Adrenal gland (tissue), 5 donors: ENCODE data around the gene CYP21A2.

Experiments used
- POLR2A ChIP-seq, 2 donors: fragments of 450-650 bp; IDR thresholded peaks; one replicate each; pipeline ENCODE4 v1.6.1; 2017; ENCODE audit warnings: antibody characterized with exemption in 2 of 2, mild to moderate bottlenecking in 2 of 2, moderate library complexity in 1 of 2
- TF ChIP-seq, protein P1 (sequence below), 6 experiments: fragments of 450-650 bp in 4 of 6; fragments of 200-600 bp in 2 of 6; sonication (generic) in 1 of 6; IDR thresholded peaks; 1 replicate in 5 of 6; 2 replicates in 1 of 6; pipeline versions ENCODE4 v1.5.1 to v1.8.0; 2016 to 2021; ENCODE audit warnings: antibody characterized with exemption in 6 of 6, mild to moderate bottlenecking in 2 of 6, moderate library complexity in 1 of 6
- donor health status: DM: no; HTN: no; CAD: no.

DNA sequence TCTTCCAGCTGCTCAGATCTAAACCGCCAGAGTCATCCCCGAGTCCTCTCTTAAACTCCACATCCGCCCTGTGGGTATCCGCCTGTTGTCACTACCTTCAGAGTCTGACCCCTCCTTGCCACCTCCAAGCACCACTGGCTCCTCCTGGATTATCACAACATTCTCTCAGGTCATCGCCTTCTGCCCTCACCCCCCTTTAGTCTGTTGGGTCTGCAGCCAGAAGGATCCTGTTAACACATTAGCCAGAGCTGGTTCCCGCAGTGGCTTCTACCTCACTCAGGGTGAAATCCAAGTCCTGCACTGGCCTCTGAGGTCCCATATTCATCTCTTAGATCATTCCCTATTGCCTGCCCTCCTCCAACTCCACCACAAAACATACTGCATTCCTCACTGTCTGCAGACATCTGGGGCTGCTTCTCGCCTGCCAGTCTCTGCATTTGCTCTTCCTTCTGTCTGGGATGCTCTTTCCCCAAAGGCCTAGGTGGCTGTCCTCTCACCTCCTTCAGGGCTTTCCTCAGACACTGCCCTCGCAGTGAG is 36.8 kb downstream of the CYP21A2 start:
- TF ChIP-seq, protein P1, sequence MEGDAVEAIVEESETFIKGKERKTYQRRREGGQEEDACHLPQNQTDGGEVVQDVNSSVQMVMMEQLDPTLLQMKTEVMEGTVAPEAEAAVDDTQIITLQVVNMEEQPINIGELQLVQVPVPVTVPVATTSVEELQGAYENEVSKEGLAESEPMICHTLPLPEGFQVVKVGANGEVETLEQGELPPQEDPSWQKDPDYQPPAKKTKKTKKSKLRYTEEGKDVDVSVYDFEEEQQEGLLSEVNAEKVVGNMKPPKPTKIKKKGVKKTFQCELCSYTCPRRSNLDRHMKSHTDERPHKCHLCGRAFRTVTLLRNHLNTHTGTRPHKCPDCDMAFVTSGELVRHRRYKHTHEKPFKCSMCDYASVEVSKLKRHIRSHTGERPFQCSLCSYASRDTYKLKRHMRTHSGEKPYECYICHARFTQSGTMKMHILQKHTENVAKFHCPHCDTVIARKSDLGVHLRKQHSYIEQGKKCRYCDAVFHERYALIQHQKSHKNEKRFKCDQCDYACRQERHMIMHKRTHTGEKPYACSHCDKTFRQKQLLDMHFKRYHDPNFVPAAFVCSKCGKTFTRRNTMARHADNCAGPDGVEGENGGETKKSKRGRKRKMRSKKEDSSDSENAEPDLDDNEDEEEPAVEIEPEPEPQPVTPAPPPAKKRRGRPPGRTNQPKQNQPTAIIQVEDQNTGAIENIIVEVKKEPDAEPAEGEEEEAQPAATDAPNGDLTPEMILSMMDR (IDR thresholded peaks at IDR 0.05) = no peak
- no peak for TF ChIP-seq POLR2A (IDR thresholded peaks at IDR 0.05)
